ENCODE results near the gene KIF2B.

- no peak for TF ChIP-seq CTCF (conservative IDR thresholded peaks at IDR 0.05; ENCODE audit: low read depth, low read length)
- TF ChIP-seq POLR2A (IDR thresholded peaks at IDR 0.05; ENCODE audit: low read depth, low read length) = no peak
- TF ChIP-seq FOS (IDR thresholded peaks at IDR 0.05; ENCODE audit: low read depth, low read length) = no peak
- TF ChIP-seq MAFK (IDR thresholded peaks at IDR 0.05; ENCODE audit: low read depth, low read length) = no peak
- TF ChIP-seq BHLHE40 (IDR thresholded peaks at IDR 0.05; ENCODE audit: low read depth, low read length) = no peak
- TF ChIP-seq ELK1 (IDR thresholded peaks at IDR 0.05; ENCODE audit: borderline replicate concordance, low read depth, low read length) = no peak
- TF ChIP-seq NFE2L2 (IDR thresholded peaks at IDR 0.05; ENCODE audit: low read depth, low read length) = no peak
- TF ChIP-seq CHD1 (IDR thresholded peaks at IDR 0.05; ENCODE audit: low read depth, low read length) = no peak
- no peak for TF ChIP-seq RAD21 (IDR thresholded peaks at IDR 0.05; ENCODE audit: low read length)
- no peak for TF ChIP-seq RCOR1 (IDR thresholded peaks at IDR 0.05; ENCODE audit: insufficient replicate concordance, low read length)
- no peak for TF ChIP-seq USF2 (IDR thresholded peaks at IDR 0.05; ENCODE audit: low read depth, low read length)
Observed at GRCh38 chr17:53792997-53793396, 29.7 kb upstream of the KIF2B start.
